Activated effector memory CD4-positive, alpha-beta T cell treated with Interleukin-2 at 50 U/mL for 16 hours (primary cell): Measurements from ENCODE around the gene TMEM82.
"Not testable (repeated sequence)": the region's sequence is repeated elsewhere in the genome, so short reads cannot be mapped to it uniquely, and the experiment has no call there.

Source experiments
- DNase-seq: peaks from one replicate; pipeline ENCODE4 v3.0.0-alpha.2; 2020

The TMEM82 gene

DNA sequence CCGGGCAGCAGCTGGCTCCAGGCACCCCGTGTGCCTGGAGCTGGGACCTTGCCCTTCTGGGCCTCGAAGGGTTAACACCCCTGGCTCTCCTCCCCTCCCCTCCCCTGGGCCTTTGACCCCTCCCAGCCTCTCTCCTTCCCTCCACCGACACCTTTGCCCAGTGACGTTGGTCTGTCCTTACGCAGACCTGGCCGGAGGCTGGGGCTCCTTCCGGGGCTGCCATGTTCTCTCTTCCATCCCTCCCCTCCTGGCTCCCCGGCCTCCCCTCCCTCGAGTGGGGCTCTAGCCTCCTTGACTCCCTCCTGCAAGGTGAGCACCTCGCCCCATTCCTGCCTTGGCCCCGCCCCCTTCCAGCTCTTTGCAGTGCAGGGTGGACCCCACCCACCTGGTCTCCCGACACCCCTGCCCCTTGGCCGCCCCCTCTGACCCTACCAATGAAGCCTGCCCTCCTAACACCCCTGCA is at the start of gene TMEM82:
TSS of gene TMEM82 (plus strand) at position 161 of the 463 bp plus-strand sequence. CDS start at position 222, 61 bp downstream.
- no peak for DNase-seq

DNA sequence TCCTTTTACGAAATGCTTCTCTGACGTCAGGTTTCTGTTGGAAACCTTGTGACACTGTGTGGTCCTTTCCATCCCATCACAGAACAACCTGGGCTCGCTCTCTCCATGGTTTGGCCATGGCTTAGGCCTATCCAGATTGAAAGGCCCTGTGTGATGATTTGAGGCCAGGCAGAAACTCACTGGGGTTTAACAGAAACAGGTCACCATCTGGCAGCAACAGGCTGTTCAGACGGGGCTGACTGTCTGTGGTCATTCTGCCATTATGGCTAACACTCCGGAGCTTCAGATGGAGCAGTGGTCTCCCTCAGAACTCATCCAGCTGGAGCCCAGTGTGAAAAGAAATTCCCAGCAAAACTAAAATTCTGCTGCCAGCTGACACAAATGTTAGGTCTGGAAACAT is 48.9 kb upstream of the TMEM82 start:
- no peak for DNase-seq

DNA sequence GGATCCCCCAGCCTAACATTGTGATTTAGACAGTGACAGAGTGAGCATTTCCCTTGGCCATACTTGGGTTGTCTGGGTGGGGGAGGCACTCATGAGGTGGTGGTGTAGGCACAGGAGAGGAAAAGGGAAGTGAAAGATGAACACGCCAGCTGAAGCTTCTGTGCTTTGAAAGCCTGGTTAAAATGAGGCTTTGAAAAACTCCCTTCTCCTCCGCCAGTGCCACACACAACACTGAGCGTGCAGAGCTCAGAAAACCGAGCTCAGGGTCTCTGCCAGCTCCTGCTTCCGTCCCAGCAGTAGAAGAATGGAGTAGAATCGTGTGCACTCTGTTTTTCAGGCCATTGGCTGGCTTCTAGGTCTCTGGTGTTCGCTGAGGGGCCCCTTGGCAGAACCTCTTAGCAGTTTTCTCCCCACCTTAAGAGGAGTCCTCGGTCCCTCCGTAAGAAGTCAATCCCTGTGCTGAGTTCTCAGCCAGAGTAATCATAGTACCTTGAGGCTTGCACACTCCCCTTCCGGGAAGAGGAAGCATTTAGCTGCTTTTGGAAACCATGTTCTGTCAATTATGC is 45.3 kb upstream of the TMEM82 start:
- DNase-seq: no peak

DNA sequence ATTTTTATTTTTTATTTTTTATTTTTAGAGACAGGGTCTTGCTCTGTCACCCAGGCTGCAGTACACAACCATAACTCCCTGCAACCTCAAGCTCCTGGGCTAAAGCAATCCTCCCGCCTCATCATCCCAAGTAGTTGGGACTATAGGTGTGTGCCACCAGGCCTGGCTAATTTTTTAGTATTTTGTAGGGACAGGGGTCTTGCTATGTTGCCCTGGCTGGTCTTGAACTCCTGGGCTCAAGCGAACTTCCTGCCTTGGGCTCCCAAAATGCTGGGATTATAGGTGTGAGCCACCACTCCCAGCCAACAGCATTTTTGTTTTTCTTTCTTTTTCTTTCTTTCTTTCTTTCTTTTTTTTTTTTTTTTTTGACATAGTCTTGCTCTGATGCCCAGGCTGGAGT is 44.1 kb upstream of the TMEM82 start:
- DNase-seq: no peak

DNA sequence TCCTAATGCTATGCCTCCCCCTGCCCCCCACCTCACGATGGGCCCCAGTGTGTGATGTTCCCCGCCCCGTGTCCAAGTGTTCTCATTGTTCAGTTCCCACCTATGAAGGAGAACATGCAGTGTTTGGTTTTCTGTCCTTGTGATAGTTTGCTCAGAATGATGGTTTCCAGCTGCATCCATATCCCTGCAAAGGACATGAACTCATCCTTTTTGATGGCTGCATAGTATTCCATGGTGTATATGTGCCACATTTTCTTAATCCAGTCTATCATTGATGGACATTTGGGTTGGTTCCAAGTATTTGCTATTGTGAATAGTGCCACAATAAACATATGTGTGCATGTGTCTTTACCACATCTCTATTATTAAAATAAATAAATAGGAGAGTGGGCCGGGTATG is 43.0 kb upstream of the TMEM82 start:
- not testable (repeated sequence) for DNase-seq

DNA sequence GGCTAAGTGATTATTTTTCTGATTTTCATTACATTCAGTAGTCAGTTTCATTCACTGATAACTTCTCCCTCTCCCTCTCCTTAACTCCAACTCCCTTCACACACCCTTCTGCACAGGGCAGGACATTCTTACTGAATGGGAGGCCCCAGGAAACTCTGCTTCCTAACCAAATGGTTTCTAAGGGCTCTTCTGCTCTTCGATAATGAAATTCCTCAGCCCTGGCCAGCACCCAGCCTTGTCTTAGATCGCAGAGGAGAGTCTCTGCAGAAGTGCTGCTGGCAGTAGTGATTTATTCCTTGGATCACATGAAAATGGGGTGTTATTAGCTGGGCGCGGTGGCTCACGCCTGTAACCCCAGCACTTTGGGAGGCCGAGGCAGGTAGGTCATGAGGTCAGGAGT is 41.8 kb upstream of the TMEM82 start:
- DNase-seq: no peak

DNA sequence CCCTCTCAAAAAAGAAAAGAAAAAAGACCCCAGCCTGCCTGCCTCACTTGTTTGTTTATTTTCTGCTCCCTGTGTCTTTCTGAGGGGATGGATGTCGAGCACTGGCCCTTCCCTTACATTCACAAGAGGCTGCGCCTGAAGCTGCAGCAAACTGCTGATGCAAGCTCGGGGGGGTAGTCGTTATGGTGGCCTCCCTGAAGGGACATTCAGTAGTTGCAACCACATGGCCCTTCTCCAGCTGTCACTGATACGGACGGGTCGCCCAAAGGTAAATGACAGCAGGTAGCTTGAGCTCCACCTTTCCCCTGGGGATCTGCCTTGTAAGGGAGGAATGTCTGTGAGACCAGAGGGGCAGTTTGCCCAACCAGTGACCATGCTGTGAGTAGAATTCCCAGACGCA is 40.5 kb upstream of the TMEM82 start:
- DNase-seq: no peak

DNA sequence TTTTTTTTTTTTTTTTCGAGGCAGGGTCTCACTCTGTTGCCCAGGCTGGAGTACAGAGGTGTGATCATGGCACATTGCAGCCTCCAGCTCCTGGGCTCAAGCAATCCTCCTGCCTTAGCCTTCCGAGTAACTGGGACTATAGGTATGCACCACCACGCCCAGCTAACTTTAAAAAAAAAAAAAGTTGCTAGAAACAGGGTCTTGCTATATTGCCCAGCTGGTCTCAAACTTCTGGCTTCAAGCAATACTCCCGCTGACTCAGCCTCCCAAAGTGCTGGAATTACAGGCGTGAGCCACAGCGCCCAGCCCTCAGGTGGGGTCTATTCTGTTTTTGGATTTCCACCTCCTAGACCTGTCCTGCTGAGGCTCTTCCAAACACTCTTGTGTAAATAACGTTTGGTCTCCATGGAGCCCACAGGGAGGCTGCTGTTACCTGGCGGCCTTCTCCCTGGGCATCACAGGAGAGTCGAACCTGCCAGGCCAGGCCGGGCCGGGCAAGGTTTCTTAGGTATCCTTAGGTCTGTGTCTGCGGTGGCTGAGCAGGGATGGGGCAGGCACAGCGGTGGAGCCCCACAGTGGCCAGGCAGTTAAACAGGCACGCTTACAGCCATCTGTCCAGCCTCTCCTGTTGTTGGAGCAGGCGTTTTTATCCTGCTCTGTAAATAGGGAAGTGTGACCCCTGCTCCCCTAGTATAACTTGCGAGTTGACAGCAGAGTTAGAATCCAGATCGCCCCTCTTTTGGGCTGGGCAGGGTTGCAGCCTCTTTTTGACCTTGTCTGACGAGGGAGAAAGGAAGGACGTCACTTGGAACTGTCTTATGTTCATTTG is 39.4 kb upstream of the TMEM82 start:
- no peak for DNase-seq

DNA sequence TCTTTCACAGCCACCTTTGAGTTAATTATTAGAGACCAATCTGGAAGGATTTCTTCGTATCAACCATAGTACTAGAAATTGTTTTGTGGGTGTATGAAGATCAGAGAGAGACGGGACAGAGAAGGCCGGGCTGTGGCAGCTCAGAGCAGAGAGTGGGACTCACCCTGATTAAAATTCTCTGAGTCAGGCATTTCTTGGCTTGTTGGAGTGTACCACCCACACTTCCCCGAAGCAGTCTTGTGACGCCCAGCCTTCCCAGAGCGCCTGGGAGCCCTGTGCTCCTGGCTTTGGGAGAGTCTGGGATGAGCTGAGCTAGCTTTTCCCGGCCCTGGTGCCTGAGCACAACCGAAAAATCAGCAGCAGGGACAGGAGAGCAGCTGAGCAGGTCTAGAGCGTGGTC is 38.7 kb upstream of the TMEM82 start:
- DNase-seq: no peak

DNA sequence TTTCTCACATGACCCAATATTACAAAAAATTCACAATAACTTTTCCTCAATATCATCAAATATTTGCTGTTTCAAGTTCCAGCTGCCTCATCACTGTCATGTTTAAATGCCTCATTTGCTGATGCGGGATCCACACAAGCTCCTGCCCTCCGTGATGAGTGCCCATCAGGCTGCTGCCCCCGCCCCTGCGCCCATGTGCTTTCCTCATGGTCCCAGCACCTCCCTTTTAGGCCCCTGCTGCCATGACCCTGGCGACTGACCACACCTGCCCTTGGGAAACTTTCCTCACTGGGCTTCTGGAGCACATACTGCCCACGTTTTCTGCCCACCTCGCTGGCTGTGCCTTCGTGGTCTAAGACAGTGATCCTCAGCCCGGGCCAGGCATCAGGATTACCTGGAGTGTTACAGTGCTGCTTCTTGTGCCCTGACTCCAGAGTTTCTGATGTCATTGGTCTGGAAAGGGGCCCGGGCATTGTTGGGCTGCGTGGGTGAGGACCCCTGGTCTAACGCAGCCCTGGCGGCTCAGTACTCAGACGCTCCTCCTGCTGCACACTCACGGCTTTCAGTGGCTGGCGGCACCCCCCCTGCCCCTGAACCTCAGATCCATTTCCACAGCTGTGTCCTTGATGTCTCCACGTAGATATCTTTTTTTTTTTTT is 37.6 kb upstream of the TMEM82 start:
- no peak for DNase-seq

DNA sequence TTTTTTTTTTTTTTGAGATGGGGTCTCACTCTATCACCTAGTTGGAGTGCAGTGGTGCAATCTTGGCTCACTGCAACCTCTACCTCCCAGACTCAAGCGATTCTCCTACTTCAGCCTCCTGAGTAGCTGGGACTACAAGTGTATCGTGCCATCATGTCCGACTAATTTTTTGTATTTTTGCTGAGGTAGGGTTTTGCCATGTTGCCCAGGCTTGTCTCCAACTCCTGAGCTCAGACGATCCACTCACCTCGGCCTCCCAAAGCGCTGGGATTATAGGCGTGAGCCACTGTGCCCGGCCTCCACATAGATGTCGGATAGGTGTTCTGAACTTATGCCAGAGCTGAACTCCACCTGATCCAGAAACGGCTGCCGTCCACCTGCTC is 37.1 kb upstream of the TMEM82 start:
- no peak for DNase-seq

DNA sequence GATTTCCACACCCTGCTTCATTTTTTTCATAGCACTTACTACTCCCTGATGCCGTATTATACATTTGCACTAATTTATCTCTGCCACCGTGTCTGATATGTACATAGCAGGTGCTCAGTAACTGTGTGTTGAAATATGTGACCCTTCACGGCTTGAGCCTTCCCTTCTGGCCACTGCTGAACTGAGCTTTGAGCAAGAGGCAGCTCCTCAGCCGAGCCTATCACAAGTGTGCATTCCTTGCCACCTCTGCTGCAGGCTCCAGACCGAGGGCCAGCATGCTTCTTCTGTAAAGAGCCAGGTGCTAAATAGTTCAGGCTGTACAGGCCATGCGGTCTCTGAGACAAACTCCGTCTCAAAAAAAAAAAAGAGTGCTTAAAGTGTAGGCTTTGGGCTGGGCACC is 35.5 kb upstream of the TMEM82 start:
- DNase-seq: no peak

DNA sequence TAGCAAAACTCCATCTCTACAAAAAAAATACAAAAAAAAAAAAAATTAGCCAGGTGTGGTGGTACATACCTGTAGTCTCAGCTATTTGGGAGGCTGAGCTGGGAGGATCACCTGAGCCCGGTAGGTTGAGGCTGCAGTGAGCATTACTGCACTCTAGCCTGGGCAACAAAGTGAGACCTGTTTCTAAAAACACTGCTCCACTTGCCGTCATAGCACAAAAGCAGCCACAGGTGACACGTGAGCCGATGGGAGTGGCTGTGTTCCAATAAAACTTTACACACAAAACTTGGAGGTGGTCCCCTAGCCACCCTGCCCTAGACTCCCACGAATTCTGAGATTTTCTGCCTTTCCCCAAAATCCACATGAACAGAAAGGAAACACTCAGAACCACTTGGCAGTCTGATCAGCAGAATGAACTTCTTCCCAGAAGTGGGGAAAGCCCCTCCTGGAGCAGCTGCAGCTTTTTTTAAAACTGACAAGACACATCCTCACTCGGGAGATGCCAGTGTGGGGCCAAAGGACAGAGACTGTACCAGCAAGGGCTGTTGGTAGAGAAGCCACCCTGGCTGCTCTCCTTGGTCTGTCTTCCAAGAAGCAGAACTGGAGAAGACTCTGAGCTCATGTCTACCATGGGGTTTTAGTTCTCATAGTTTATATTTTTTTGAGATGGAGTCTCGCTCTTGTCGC is 34.9 kb upstream of the TMEM82 start:
- no peak for DNase-seq

DNA sequence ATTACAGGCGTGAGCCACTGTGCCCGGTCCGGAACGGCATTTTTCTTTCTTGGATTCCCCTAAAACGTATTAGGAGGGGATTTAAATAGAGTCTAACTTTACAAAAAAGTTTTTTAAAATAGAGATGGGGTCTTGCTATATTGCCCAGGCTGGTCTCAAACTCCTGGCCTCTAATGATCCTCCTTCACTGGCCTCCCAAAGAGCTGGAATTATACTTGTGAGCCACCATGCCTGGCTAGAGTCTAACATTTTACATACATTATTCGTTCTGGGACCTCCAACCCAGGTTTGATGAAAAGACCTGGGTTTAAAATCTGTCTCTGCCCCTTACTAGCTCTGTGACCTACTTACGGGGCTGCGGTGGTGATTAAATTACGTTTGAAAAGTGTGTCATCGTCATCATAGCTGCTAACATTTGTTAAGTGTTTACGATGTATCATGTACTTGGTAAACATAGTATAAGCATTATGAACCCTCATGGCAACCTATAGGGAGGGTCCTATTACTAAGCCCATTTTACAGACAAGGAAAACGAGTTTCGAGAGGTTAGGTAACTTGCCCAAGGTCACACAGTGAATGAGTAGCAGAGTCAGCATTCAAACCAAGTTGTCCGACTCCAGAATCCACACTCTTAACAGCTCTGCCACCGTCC is 33.7 kb upstream of the TMEM82 start:
- DNase-seq: no peak

DNA sequence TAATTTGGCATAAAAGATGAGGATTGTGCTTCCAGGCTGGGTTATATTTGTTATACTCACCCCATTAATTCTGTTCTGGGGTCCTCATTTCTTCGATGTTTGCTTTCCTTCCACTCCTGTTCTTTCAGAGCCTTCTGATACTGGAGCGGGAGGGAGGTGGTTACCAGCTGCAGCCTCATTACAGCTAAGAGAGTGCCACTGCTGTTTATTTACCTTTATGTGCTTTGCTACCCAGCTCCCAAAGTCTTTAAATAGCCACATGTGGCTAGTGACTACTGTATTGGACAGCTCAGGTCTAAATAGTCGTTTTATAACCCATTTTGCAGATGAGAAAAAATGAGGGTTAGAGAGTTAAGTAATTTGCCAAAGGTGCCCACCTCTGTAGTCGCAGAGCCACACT is 33.1 kb upstream of the TMEM82 start:
- DNase-seq: no peak

DNA sequence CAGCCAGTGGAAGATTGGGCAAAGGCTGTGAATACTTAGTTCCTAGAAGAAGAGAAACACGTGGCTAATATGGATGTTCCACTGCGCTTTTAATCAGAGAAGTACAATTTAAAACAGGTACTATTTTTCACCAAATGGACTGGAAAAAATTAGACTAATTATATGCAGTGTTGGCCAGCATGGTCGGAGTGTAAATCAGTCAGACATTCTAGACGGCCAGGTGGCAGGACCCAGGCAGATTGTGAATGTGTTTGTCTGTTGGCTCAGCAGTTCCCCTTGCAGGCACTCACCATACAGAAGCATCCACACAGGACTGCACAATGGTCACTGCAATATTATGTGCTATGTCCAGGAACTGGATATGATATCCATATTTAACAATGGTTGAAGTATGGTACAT is 30.1 kb upstream of the TMEM82 start:
- no peak for DNase-seq

DNA sequence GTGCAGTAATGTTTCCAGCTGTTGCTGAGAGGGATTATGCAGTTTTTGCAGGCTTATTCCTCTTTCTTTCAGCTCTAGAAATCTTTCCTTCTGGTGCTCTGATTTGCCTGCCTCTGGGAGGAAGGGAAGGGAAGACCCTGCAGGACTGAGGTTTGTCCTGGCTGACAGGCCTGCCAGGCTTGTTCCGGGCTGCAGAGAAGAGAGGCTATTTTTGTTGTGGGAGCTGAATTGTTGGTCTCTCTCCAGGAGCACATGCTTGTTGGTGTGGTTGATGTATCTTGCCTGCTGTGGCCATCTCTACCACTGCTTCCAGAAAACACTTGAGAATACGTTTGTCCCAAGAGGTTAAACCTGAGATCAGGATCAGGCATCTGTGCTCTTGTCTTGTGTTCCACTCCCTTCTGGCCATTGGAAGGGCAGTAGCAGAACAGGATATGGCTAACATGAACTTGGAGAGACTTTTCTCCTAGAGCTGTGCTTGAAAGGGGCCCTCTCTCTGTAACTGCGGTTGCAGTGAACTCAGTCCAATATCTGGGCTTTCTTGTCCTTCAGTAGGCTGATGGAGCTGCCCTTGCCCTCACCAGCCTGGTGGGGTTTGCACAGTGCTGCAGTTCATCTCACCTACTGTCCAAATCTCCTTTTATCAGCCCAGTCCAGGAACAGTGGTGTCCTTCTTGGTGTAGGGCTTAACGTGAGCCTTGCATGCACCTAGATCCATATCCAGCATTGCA is 27.7 kb upstream of the TMEM82 start:
- DNase-seq: no peak

DNA sequence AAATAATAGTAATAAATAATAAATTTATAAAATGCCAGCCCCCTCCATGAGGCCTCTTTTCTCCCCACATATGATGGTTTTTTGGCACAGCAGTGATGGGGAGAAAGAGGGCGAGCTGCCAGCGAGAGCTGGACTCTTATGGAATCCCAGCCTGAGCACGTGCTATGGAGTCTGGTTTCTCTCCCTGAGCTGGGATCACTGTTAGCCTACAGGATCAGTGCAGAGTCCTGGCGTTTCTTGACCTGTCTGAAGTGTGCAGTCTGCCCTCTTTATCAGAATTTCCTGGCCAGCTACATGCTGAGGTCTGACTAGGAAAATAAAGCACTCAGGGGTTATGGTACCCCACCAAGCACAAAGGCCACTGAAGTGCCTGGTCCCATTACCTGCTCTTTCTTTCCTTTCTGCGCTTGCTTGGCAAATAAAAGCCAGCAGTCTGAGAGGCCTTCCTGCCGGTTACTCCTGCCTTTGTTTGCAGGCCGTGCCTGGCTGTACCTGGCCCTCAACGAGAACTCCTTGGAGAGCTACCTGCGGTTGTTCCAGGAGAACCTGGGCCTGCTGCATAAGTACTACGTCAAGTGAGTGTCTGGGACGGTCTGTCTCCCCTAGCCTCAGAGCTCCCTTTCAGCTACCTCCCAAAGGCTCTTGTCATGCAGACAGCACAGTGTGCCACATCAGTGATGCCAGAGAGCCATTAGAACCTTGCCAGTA is 24.7 kb upstream of the TMEM82 start:
- DNase-seq: no peak

DNA sequence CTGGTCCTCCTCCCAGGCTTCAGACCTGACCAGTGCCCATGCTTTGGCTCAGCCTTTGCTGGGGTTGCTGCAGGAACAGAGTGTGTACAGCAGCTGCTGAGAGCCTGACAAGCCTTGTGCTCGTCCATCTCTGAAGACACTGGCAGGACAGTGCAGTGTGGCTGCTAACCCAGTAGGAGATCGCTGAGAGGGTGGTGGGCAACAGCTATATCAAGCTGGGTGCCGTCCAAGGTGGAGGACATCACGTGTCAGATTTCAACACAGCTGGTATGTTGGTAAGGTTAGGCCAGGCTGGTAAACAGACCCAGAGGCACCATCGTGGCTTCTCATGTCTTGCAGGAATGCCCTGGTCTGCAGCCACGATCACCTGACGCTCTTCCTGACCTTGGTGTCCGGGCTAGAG is 24.1 kb upstream of the TMEM82 start:
- DNase-seq: no peak

DNA sequence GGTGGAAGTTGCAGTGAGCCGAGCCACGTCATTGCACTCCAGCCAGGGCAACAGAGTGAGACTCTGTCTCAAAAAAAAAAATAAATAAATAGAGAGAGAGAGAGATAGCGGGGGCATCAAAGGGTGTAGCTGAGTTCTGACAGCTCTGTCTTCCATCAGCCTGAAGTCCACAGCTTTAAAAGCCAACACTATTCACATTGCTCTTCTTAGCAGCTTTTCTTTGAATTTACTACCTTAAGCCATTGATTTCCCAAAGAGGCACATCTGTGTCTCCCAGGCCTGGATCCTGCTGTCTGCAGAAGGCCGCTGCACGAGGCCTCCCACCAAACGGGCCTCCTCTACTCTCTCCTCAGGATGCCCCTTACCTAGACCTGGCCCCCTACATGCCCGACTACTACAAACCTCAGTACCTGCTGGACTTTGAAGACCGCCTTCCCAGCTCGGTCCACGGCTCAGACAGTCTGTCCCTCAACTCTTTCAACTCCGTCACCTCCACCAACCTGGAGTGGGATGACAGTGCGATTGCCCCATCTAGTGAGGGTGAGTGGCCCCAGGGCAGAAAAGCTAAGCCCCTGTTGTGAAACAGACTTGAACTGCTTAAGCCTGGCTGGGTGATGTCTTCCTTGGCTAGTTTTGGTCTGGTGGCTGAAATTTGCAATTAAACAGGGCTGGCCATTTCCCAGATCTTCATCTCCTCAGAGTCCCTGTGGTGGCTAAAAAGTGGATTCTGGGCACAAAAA is 22.7 kb upstream of the TMEM82 start:
- no peak for DNase-seq

DNA sequence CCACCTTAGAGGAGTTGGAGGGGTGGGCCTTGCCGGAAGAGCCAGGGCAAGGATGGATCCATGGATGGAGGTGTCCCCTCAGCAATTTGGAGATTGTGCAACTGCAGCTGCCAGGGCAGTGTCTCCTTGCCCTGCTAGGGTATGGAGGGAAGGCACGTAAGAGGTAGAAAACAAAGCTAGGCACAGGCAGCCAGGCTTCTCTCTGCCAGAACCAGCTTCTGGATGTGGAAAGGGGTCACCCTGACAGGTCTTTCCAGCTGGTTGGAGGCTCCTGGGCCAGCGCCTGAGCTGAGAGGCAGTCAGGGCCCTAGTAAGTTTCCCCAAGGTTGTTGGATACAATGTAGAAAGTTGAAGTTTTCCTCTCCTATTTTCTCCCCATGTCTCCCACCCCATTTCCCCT is 21.4 kb upstream of the TMEM82 start:
- DNase-seq: no peak
